Measurements from ENCODE around the gene NBPF12.
"Not testable (repeated sequence)": the region's sequence is repeated elsewhere in the genome, so short reads cannot be mapped to it uniquely, and the experiment has no call there.

- TF ChIP-seq EZH2 (IDR thresholded peaks at IDR 0.05; ENCODE audit: insufficient read depth, poor library complexity, severe bottlenecking); EZH2phosphoT487 (IDR thresholded peaks at IDR 0.05; ENCODE audit: insufficient read depth, low read depth): not testable (repeated sequence)
These were observed 88.9 kb downstream of the NBPF12 start for GRCh38 chr1:147026975-147027374.
